ENCODE results near the gene OR11A1. TPM values are rescaled to one million over a fixed set of nuclear protein-coding genes. Genes with fewer than 3 reads are reported as not detected.

OR11A1 gene
- polyA plus RNA-seq, 2 donors = not detected

Other genes starting within 250 kb of the OR11A1 start
- not detected for gene OR14J1, start 155.4 kb downstream of the OR11A1 start, polyA plus RNA-seq
- gene OR5V1, start 88.2 kb downstream of the OR11A1 start, polyA plus RNA-seq = not detected
- gene OR12D3, start 81.8 kb downstream of the OR11A1 start, polyA plus RNA-seq = not detected
- gene OR12D2, start 61.4 kb downstream of the OR11A1 start, polyA plus RNA-seq = not detected
- gene OR12D1, start 42.1 kb downstream of the OR11A1 start, polyA plus RNA-seq = not detected
- gene OR10C1, start 17.8 kb downstream of the OR11A1 start, polyA plus RNA-seq = not detected
- not detected for gene OR2H1, start 84 bp upstream of the OR11A1 start, polyA plus RNA-seq
- not detected for gene MAS1L, start 30.9 kb upstream of the OR11A1 start, polyA plus RNA-seq
- gene UBD, start 102.7 kb upstream of the OR11A1 start, polyA plus RNA-seq = 1 to 10 TPM in 1 of 2 donors, under 1 TPM in 1; 0.61 to 2.3 TPM
- gene OR2H2, start 128.1 kb upstream of the OR11A1 start, polyA plus RNA-seq = not detected
- gene GABBR1, start 176.1 kb upstream of the OR11A1 start, polyA plus RNA-seq = 10 to 100 TPM; 13.0 to 28.1 TPM
- gene MOG, start 200.0 kb upstream of the OR11A1 start, polyA plus RNA-seq = not detected
- 1 to 10 TPM in 1 of 2 donors, under 1 TPM in 1; 0.06 to 1.3 TPM for gene ZFP57, start 224.1 kb upstream of the OR11A1 start, polyA plus RNA-seq

All from esophagus (tissue), 2 donors.